Measurements from ENCODE around the gene MARCKSL1. TPM values are rescaled to one million over a fixed set of nuclear protein-coding genes. Genes with fewer than 3 reads are reported as not detected.

MARCKSL1 gene
- total RNA-seq, 3 donors from 2014 or later (not counting 1 experiment from before 2014, with no cell fraction given) = 21.7 to 26.1 (median 21.8) TPM

DNA sequence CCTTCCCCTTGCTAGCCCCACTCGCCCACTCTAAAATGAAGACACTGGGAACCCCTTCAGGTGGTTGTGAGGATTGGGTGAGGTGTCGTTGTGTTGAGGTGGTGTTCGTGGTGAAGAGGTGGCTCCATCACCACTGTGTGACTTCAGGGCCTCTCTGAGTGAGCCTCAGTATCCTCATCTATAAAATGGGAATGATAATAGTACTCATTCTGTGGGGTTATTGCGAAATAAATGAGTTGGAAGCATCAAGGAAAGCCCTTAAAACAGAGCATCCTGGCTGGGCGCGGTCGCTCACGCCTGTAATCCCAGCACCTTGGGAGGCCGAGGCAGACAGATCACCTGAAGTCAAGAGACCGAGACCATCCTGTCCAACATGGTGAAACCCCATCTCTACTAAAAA, 6.7 kb upstream of the MARCKSL1 start:
- no peak overlapping the region for H3K27ac Mint-ChIP-seq
- H3K36me3 ChIP-seq (ENCODE audit: control insufficient read depth, insufficient read depth, low read length) = no peaks in the 10 kb centered on the region
- peaks cover 14 to 18% of the 10 kb centered on the region in 2 donors for H3K4me1 Mint-ChIP-seq
- H3K4me1 ChIP-seq (ENCODE audit: control insufficient read depth, insufficient read depth, low read length) = peaks cover 30% of the 10 kb centered on the region
- DNase-seq = no peak
- no peaks in the 10 kb centered on the region for H3K27me3 ChIP-seq (ENCODE audit: control insufficient read depth, insufficient read depth, low read length)
- no peak for ATAC-seq
- TF ChIP-seq, protein P1, sequence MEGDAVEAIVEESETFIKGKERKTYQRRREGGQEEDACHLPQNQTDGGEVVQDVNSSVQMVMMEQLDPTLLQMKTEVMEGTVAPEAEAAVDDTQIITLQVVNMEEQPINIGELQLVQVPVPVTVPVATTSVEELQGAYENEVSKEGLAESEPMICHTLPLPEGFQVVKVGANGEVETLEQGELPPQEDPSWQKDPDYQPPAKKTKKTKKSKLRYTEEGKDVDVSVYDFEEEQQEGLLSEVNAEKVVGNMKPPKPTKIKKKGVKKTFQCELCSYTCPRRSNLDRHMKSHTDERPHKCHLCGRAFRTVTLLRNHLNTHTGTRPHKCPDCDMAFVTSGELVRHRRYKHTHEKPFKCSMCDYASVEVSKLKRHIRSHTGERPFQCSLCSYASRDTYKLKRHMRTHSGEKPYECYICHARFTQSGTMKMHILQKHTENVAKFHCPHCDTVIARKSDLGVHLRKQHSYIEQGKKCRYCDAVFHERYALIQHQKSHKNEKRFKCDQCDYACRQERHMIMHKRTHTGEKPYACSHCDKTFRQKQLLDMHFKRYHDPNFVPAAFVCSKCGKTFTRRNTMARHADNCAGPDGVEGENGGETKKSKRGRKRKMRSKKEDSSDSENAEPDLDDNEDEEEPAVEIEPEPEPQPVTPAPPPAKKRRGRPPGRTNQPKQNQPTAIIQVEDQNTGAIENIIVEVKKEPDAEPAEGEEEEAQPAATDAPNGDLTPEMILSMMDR (IDR thresholded peaks at IDR 0.05) = no peak
- intact Hi-C loops (cut with micrococcal nuclease) = no loop called here
- H3K9me3 Mint-ChIP-seq = no peaks in the 10 kb centered on the region
- WGBS (ENCODE audit: insufficient coverage) = 85% methylated on average over 9 of the region's 10 CpGs
- H3K27me3 Mint-ChIP-seq (ENCODE audit: low read depth in 2 of 2) = peaks cover 0 to 7% of the 10 kb centered on the region in 2 donors
- no peak overlapping the region for H3K4me3 ChIP-seq (ENCODE audit: low read length)
- no peaks in the 10 kb centered on the region for H3K9me3 ChIP-seq (ENCODE audit: control insufficient read depth, insufficient read depth, low read length)
- no peak overlapping the region for H3K4me3 Mint-ChIP-seq
- H3K27ac ChIP-seq (ENCODE audit: low read length) = no peak overlapping the region
- H3K36me3 Mint-ChIP-seq = no peaks in the 10 kb centered on the region

DNA sequence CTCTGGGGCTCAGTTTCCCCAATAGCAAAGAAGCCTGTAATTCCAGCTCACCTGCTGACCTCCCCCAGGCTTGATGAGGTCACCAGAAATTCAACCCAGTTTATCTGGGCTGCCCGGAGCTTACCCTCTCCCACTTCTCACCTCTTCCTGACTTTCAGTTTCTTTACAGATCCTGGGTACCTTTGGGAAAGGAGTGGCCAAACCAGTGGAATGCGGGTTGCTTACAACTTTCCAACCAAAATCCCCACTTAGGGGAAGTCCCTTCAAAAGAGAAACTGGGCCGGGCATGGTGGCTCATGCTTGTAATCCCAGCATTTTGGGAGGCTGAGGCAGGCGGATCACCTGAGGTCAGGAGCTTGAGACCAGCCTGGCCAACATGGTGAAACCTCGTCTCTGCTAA, 5.9 kb upstream of the MARCKSL1 start:
- Histone ChIP-seq H3K4me1 (ENCODE audit: control insufficient read depth, insufficient read depth, low read length) (peaks cover 37% of the 10 kb centered on the region), H3K36me3 (ENCODE audit: control insufficient read depth, insufficient read depth, low read length) (no peaks in the 10 kb centered on the region), H3K27ac (ENCODE audit: low read length) (no peak overlapping the region), H3K9me3 (ENCODE audit: control insufficient read depth, insufficient read depth, low read length) (no peaks in the 10 kb centered on the region), H3K4me3 (ENCODE audit: low read length) (no peak overlapping the region), H3K27me3 (ENCODE audit: control insufficient read depth, insufficient read depth, low read length) (no peaks in the 10 kb centered on the region)
- H3K4me3 Mint-ChIP-seq = no peak overlapping the region
- intact Hi-C loops (cut with micrococcal nuclease) = no loop called here
- no peaks in the 10 kb centered on the region for H3K36me3 Mint-ChIP-seq
- H3K27ac Mint-ChIP-seq = no peak overlapping the region
- H3K9me3 Mint-ChIP-seq = no peaks in the 10 kb centered on the region
- ATAC-seq = no peak
- H3K27me3 Mint-ChIP-seq (ENCODE audit: low read depth in 2 of 2) = peaks cover 0 to 7% of the 10 kb centered on the region in 2 donors
- 81% methylated on average over 5 of the region's 5 CpGs for WGBS (ENCODE audit: insufficient coverage)
- no peak for DNase-seq
- TF ChIP-seq, protein P1 (IDR thresholded peaks at IDR 0.05) = no peak
- H3K4me1 Mint-ChIP-seq = peaks cover 17 to 26% of the 10 kb centered on the region in 2 donors

DNA sequence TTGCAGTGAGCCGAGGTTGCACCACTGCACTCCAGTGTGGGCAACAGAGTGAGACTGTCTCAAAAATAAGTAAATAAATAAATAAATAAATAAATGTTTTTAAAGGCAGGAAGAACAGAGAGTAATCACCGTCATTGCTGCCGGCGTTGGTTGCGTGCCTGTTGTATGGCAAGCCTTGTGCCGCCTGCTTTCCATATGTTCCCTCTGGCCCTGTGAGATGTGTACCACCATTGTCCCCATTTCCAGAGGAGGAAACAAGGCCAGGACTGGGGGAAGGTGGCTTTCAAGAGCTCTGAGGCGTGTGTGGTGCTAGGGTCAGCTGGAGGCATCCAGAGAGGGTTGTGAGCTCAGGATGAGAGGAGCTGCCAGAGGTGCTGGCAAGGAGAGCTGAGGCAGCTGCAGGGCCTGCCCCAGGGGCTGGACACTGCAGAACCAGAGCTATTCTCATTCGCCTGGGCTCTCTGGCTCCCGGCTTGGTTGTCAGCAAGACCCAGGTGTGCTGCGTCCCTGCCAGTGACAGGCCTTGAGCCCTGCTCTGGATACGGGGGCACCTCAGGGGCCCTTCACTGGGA, 5.2 kb upstream of the MARCKSL1 start:
- H3K27me3 Mint-ChIP-seq (ENCODE audit: low read depth in 2 of 2) = peaks cover 0 to 7% of the 10 kb centered on the region in 2 donors
- WGBS (ENCODE audit: insufficient coverage) = 97% methylated on average over 10 of the region's 11 CpGs

More for the DNA sequence above, 5.2 kb upstream of the MARCKSL1 start:
- H3K27ac Mint-ChIP-seq = no peak overlapping the region
- Histone ChIP-seq H3K4me3 (ENCODE audit: low read length) (no peak overlapping the region), H3K9me3 (ENCODE audit: control insufficient read depth, insufficient read depth, low read length) (no peaks in the 10 kb centered on the region), H3K27ac (ENCODE audit: low read length) (no peak overlapping the region), H3K36me3 (ENCODE audit: control insufficient read depth, insufficient read depth, low read length) (no peaks in the 10 kb centered on the region), H3K27me3 (ENCODE audit: control insufficient read depth, insufficient read depth, low read length) (no peaks in the 10 kb centered on the region), H3K4me1 (ENCODE audit: control insufficient read depth, insufficient read depth, low read length) (peaks cover 44% of the 10 kb centered on the region)
- TF ChIP-seq, protein P1 (IDR thresholded peaks at IDR 0.05) = no peak
- peaks cover 17 to 33% of the 10 kb centered on the region in 2 donors for H3K4me1 Mint-ChIP-seq
- ATAC-seq (no peak), DNase-seq (no peak)
- H3K4me3 Mint-ChIP-seq = no peak overlapping the region
- intact Hi-C loops (cut with micrococcal nuclease) = no loop called here
- no peaks in the 10 kb centered on the region for H3K9me3 Mint-ChIP-seq
- no peaks in the 10 kb centered on the region for H3K36me3 Mint-ChIP-seq

Data from natural killer cell (primary cell).